Psoas muscle (tissue), 8 donors: Measurements from ENCODE around the gene BANF1. TPM values are rescaled to one million over a fixed set of nuclear protein-coding genes. Genes with fewer than 3 reads are reported as not detected.

ENCODE experiments used
- ATAC-seq, 4 donors: fragments of 200-7000 bp; cut with Tn5 transposase; one replicate each; pipeline ENCODE4 v1.9.1; 2020; ENCODE audit warnings: moderate library complexity in 3 of 4, mild to moderate bottlenecking in 2 of 4
- DNase-seq, 2 donors: peaks; one replicate each; pipeline ENCODE4 v3.0.0-alpha.2; 2020
- H3K27ac ChIP-seq: fragments of 200-600 bp; one replicate; pipeline ENCODE4 v1.8.0; 2022
- H3K27me3 ChIP-seq, 3 donors: fragments of 200-600 bp in 1 of 3; one replicate each; pipeline versions ENCODE4 v1.6.1 to v1.8.0; 2013 to 2022; ENCODE audit warnings: low read length in 2 of 3, mild to moderate bottlenecking in 2 of 3, moderate library complexity in 1 of 3; ENCODE audit not compliant: insufficient read depth in 3 of 3
- H3K36me3 ChIP-seq, 2 donors: fragments of 200-600 bp in 1 of 2; one replicate each; pipeline versions ENCODE4 v1.6.1 to v1.8.0; 2013 to 2022; ENCODE audit warnings: low read depth in 1 of 2, mild to moderate bottlenecking in 1 of 2, moderate library complexity in 1 of 2; ENCODE audit not compliant: insufficient read depth in 1 of 2
- H3K4me1 ChIP-seq: fragments of 200-600 bp; one replicate; pipeline ENCODE4 v1.8.0; 2022
- H3K4me3 ChIP-seq: fragments of 200-600 bp; one replicate; pipeline ENCODE4 v1.8.0; 2022; ENCODE audit warnings: mild to moderate bottlenecking
- H3K9me3 ChIP-seq: fragments of 200-600 bp; one replicate; pipeline ENCODE4 v1.8.0; 2022
- CTCF ChIP-seq: fragments of 200-600 bp; IDR thresholded peaks from one replicate; pipeline ENCODE4 v1.8.0; 2022; ENCODE audit warnings: antibody characterized with exemption
- WGBS, 3 donors: extraction: QIAGEN DNeasy Blood & Tissue Kit; methylation state at CpG; one replicate each; pipeline versions ENCODE4 v1.1.6 to v1.1.7; 2013; 5-methylcytosine and 5-hydroxymethylcytosine counted together
- intact Hi-C, 2 donors: fragments of 100-400 bp; cut with DNase I; formaldehyde crosslinking; loops; one replicate each; pipeline versions ENCODE4 v1.11.0 to v1.14.2; 2022
- polyA plus RNA-seq, 3 donors: library from polyadenylated mRNA; stranded (reverse); fragments of 200-250 nt; gene quantifications; one replicate each; pipeline ENCODE4 v1.2.3, GENCODE V29; 2013
- total RNA-seq, 4 donors: library from RNA; stranded (reverse); fragmentation: NEBNext Ultra II Directional in 2 of 4; extraction: Animal tissue kit (Norgen Biotek cat#: 25700) in 2 of 4; gene quantifications; one replicate each; pipeline versions ENCODE4 v1.2.1 to v1.2.4, GENCODE V29; 2021 to 2023
- donor health status: healthy with polysubstance abuse.
- donor health status: DM: no; HTN: no; CAD: no; lungs with moderate emphysema.
- donor health status: Bipolar disorder and iron deficiency.
- donor health status: healthy.
- donor health status: DM: yes; HTN: yes; CAD: no.
- donor health status: DM: no; HTN: no; CAD: no.
- donor health status: DM: no; HTN: no; CAD: no.
- donor health status: DM: yes; HTN: yes; CAD: no.

BANF1 gene
- total and polyA plus RNA-seq, 7 donors, result 251 to 384 (median 329) TPM

GRCh38 chr11:65981972-65982823 is 20.1 kb upstream of the BANF1 start:
- Histone ChIP-seq H3K4me1 (no peaks in the 10 kb centered on the region), H3K27me3 (no peaks in the 10 kb centered on the region), H3K9me3 (no peaks in the 10 kb centered on the region), H3K4me3 (no peak overlapping the region), H3K36me3 (peaks cover 8 to 31% of the 10 kb centered on the region in 2 donors), H3K27ac (no peak overlapping the region)
- ATAC-seq (peak in 3 of 4 donors; percentile 4 to 19 (median 6)), DNase-seq (no peak)
- intact Hi-C loops, result no loop called here
- WGBS, 3 donors, result 64 to 68% (median 65%) methylated on average over 15 to 16 of the region's 16 CpGs
- no peak for TF ChIP-seq CTCF

GRCh38 chr11:65982824-65983588 is 19.3 kb upstream of the BANF1 start:
- Histone ChIP-seq H3K9me3 (no peaks in the 10 kb centered on the region), H3K4me1 (no peaks in the 10 kb centered on the region), H3K36me3 (peaks cover 5 to 23% of the 10 kb centered on the region in 2 donors), H3K27ac (no peak overlapping the region), H3K27me3 (no peaks in the 10 kb centered on the region), H3K4me3 (no peak overlapping the region)
- 66 to 72% (median 69%) methylated on average over 22 of the region's 22 CpGs for WGBS, 3 donors
- intact Hi-C loops, result no loop called here
- DNase-seq, result no peak
- ATAC-seq, result peak in 1 of 4 donors; percentile 13
- no peak for TF ChIP-seq CTCF

GRCh38 chr11:65983589-65983987 is 18.7 kb upstream of the BANF1 start:
- Histone ChIP-seq H3K4me3 (no peak overlapping the region), H3K9me3 (no peaks in the 10 kb centered on the region), H3K36me3 (peaks cover under 1 to 18% of the 10 kb centered on the region in 2 donors), H3K27me3 (no peaks in the 10 kb centered on the region), H3K27ac (no peak overlapping the region), H3K4me1 (no peaks in the 10 kb centered on the region)
- WGBS, 3 donors, result 75 to 79% (median 77%) methylated on average over 5 of the region's 5 CpGs
- TF ChIP-seq CTCF, result no peak
- ATAC-seq, result no peak
- DNase-seq, result no peak
- intact Hi-C loops, result no loop called here

GRCh38 chr11:65987336-65987735 is 15.0 kb upstream of the BANF1 start:
- DNase-seq (no peak), ATAC-seq (no peak)
- no peak overlapping the region for H3K27ac ChIP-seq
- no peaks in the 10 kb centered on the region for H3K36me3 ChIP-seq
- H3K9me3 ChIP-seq, result no peaks in the 10 kb centered on the region
- WGBS, 3 donors, result 70 to 80% (median 76%) methylated on average over 9 of the region's 9 CpGs
- no peak for TF ChIP-seq CTCF
- no peaks in the 10 kb centered on the region for H3K27me3 ChIP-seq
- no peak overlapping the region for H3K4me3 ChIP-seq
- intact Hi-C loops, result loop anchor here in 1 of 2 donors (5.0 kb wide), 2 partner anchors 210 to 275 kb away; partner anchors contain the start of gene KAT5
- H3K4me1 ChIP-seq, result peaks cover 3% of the 10 kb centered on the region
